SK-N-SH treated with all-trans-retinoic acid at 6 μM for 48 hours (cell line): ENCODE results near the gene AFDN.

Experiments
- ZC3H10 ChIP-seq: fragments of 250-450 bp; sonication (Bioruptor Pico); IDR thresholded peaks from 2 replicates; pipeline ENCODE4 v1.5.1; 2021; ENCODE audit warnings: mild to moderate bottlenecking, moderate library complexity
- TF ChIP-seq, protein P1 (sequence below): fragments of 250-450 bp; sonication (Bioruptor Pico); IDR thresholded peaks from 2 replicates; pipeline ENCODE4 v1.5.1; 2021; ENCODE audit warnings: mild to moderate bottlenecking, moderate library complexity

GRCh38 chr6:167953551-167953950, 126.8 kb downstream of the AFDN start:
- TF ChIP-seq, protein P1, sequence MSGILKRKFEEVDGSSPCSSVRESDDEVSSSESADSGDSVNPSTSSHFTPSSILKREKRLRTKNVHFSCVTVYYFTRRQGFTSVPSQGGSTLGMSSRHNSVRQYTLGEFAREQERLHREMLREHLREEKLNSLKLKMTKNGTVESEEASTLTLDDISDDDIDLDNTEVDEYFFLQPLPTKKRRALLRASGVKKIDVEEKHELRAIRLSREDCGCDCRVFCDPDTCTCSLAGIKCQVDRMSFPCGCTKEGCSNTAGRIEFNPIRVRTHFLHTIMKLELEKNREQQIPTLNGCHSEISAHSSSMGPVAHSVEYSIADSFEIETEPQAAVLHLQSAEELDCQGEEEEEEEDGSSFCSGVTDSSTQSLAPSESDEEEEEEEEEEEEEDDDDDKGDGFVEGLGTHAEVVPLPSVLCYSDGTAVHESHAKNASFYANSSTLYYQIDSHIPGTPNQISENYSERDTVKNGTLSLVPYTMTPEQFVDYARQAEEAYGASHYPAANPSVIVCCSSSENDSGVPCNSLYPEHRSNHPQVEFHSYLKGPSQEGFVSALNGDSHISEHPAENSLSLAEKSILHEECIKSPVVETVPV (CRISPR knock-in tag) = no peak
- TF ChIP-seq ZC3H10 = no peak
